ENCODE measurements around the gene GATAD1. TPM values are rescaled to one million over a fixed set of nuclear protein-coding genes. Genes with fewer than 3 reads are reported as not detected.
"Not testable (repeated sequence)": the region's sequence is repeated elsewhere in the genome, so short reads cannot be mapped to it uniquely, and the experiment has no call there.

The GATAD1 gene, protein sequence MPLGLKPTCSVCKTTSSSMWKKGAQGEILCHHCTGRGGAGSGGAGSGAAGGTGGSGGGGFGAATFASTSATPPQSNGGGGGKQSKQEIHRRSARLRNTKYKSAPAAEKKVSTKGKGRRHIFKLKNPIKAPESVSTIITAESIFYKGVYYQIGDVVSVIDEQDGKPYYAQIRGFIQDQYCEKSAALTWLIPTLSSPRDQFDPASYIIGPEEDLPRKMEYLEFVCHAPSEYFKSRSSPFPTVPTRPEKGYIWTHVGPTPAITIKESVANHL
- 53.7 and 59.2 TPM in 2 replicates for total RNA-seq (2014; rRNA removed; shearing (Covaris generic))
- polyA plus RNA-seq (2015; cell fraction: cytosol; rRNA removed) = 49.4 and 67.4 TPM in 2 replicates
- 111 and 142 TPM in 2 replicates for polyA plus RNA-seq (2015; cell fraction: nucleus; rRNA removed)

DNA sequence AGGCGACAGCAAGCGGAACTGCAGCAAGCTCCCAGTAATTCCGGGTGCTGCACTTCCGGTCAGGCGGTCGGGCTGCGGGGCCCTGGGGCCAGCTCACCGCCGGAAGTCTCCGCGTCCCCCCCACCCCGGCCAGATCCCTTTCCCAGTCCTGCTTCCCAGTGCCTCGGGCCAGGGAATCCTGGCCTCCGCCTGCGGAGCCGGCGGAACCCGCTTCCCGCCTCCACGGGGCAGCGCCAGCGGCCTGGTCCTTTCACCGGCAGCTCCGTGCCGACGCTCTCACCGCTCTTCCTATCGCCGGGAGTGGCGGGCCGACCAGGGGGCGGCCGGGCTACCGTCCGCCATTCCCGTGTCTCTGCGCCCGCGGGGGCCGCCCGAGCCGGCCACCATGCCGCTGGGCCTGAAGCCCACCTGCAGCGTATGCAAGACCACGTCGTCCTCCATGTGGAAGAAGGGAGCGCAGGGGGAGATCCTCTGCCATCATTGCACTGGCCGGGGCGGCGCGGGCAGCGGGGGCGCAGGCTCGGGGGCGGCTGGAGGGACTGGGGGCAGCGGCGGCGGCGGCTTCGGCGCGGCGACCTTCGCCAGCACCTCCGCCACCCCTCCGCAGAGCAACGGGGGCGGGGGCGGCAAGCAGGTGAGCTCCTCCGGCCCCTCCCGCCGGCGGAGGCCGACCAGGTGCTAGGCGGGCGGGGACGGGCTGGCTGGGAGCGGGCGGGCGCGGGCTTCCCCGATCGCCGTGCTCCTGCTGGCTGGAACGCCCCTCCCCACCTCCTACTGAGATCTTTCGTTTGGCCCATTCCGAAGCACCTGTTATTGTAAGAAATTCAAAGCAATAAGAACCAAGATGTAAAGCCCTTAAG, at the start of gene GATAD1:
Gene GATAD1, plus strand, starts transcription at position 138 of the 860 bp plus-strand sequence. Its CDS starts 248 bp downstream, at position 386.
- in situ Hi-C loops (cut with HindIII; ENCODE audit: low pct_unique_long_range_greater_than_20kb, low sequenced_read_pairs) = no loop called here
- DNase-seq (ENCODE audit: low read depth, low spot score) = peak; percentile 97

DNA sequence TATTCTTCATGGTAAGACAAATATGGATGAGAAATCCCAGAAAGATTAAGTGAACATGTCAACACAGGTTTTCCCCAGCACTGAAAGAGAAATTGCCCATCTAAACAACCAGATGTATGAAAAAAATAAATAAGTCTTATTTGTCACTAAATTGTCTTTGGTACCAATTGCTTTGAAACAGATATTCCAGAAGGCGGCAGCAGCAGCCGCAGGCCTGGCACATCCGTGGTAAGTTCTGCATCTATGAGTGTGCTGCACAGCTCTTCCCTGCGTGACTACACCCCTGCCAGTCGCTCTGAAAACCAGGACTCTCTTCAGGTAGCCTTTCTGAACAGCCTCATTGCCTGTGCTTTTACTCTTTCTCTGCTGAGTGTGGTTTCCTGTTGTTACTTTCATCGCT, 49.7 kb upstream of the GATAD1 start:
- DNase-seq (ENCODE audit: low read depth, low spot score) = no peak
- in situ Hi-C loops (cut with HindIII; ENCODE audit: low pct_unique_long_range_greater_than_20kb, low sequenced_read_pairs) = no loop called here

DNA sequence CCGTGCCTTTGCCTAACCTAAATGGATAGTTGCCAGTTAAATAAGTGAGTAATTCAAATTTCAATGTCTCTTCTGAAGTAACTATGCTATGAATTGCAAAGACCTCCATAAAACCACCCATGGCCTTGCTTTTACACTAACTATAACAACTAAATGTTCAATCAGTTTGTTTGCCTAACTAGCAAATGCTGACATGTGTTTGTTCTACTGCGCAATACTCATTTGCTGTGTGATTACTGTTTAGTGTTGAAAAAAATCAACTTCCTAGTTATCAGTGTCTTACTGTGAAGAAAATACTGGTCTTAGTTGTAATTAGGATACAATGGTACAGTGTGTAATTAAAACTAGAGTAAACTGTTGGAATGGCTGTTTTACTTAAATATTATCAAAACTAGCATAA, 47.3 kb upstream of the GATAD1 start:
- in situ Hi-C loops (cut with HindIII; ENCODE audit: low pct_unique_long_range_greater_than_20kb, low sequenced_read_pairs) = no loop called here
- DNase-seq (ENCODE audit: low read depth, low spot score) = no peak

DNA sequence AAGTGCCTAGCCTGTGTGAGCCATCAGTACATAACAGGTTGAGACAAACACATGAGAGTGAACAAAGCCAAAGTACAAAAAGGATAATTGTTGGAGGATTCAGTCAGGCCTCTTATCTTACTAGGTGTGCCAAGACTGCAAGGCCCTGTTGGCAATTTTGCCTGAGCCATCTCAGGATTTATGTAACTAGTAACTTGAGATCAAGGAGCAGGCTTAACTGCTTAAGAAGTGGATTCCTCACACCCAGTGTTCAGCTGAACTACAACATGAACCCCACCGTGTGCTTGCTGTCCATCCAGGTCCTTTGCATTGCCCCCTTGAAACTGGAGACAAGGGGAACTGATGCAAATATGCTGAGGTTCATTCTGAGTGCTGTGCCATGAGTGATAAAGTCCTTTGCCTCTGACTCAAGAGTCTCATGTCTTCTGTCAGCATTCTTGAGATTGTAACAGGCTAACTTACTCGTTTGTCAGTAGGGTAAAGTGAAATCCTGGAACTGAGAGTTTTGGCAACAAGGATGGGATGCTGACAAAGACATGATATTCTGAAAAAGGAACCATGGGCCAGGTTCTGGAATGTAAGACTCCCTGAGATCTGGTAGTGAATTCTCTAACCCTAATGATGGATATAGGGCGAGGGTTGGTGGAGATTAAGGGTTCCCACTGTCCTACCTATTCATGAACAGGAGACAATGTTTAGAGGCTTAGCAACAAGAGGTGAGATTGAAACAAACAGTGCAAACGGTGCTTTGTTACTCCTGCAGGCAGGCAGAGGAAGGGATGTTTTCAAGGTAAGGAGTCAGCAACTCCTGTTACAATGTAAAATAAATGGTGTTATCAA, 44.1 kb upstream of the GATAD1 start:
- in situ Hi-C loops (cut with HindIII; ENCODE audit: low pct_unique_long_range_greater_than_20kb, low sequenced_read_pairs) = no loop called here

DNA sequence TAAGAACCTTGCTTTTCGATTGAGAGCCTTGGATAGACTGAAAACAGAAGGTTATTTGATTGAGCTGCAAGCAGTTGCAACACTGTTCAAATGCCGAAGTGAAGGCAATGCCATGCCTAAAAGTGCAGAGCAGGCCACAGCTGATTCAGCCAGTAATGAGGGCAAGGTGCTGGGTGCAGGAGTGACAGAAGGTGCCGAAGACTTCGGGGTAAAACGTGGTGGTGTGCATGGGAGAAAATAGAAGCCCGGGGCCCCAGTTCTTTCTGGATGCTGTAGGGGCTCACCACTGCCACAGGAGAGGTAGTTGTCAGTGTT, 43.6 kb upstream of the GATAD1 start:
- DNase-seq (ENCODE audit: low read depth, low spot score) = no peak
- in situ Hi-C loops (cut with HindIII; ENCODE audit: low pct_unique_long_range_greater_than_20kb, low sequenced_read_pairs) = no loop called here

More for the DNA sequence above, 44.1 kb upstream of the GATAD1 start:
- no peak for DNase-seq (ENCODE audit: low read depth, low spot score)

DNA sequence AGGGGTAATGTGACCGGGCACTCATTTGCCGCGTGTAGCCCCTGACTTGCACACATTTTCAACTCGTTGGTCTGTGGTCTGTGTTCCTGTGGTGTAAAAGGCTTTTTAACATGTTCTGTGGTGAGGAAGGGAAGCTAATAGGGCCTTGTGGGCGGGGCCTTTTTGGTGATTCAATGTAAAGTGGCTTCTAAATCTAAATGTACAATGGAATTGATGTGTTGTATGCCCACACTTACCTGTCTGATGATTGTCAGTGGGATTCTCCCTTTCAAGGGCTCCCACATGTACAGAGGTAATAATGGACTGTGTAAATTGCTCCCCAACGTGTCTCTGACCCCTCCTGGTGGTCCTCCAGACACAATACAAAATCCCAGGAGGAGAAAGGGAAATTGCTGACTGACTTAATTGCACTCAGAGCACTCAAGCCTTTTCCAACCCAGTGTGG, 43.1 kb upstream of the GATAD1 start:
- DNase-seq (ENCODE audit: low read depth, low spot score) = peak; percentile 22
- in situ Hi-C loops (cut with HindIII; ENCODE audit: low pct_unique_long_range_greater_than_20kb, low sequenced_read_pairs) = no loop called here

DNA sequence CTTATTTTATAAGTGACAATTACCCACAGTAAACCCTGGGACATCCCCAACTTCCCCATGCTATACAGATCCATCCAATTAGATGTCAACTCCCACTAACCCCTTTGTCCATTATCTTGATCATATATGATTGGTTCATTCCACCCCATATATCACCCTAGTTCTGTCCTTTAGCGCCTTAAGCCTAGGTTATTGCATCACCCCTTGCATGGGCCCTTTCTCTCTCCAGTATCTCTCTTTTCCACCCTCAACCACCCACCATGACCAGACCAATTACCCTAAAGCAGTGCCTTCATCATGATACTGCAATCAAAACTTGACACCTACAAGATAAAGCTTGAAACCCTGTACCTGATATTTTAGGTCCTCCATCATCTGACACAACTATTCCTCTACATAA, 37.9 kb upstream of the GATAD1 start:
- in situ Hi-C loops (cut with HindIII; ENCODE audit: low pct_unique_long_range_greater_than_20kb, low sequenced_read_pairs) = no loop called here
- no peak for DNase-seq (ENCODE audit: low read depth, low spot score)

DNA sequence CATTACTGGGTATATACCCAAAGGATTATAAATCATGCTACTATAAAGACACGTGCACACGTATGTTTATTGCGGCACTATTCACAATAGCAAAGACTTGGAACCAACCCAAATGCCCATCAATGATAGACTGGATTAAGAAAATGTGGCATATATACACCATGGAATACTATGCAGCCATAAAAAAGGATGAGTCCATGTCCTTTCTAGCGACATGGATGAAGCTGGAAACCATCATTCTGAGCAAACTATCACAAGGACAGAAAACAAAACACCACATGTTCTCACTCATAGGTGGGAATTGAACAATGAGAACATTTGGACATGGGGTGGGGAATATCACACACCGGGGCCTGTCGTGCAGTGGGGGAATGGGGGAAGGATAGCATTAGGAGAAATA, 37.1 kb upstream of the GATAD1 start:
- in situ Hi-C loops (cut with HindIII; ENCODE audit: low pct_unique_long_range_greater_than_20kb, low sequenced_read_pairs) = not testable (repeated sequence)

DNA sequence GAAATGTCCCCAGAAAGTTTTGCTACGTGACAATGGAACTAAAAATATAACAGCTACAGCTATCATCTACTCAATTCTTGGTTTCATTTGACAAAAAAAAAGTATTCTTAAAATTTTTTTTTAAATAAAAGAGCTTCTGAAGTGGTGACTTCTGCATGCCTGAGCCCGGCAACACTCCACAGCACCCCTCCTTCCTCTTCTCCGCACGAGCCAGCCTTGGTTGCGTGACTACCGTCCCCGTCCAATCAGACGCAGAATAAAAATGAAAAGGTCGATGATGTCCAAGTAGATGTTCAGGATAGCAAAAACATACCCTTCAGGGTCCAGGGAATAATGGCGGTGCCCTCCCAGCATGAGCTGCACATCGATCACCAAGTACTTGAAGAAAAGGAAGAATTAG, 34.5 kb upstream of the GATAD1 start:
- in situ Hi-C loops (cut with HindIII; ENCODE audit: low pct_unique_long_range_greater_than_20kb, low sequenced_read_pairs) = no loop called here
- no peak for DNase-seq (ENCODE audit: low read depth, low spot score)

More for the DNA sequence above, 37.1 kb upstream of the GATAD1 start:
- not testable (repeated sequence) for DNase-seq (ENCODE audit: low read depth, low spot score)

DNA sequence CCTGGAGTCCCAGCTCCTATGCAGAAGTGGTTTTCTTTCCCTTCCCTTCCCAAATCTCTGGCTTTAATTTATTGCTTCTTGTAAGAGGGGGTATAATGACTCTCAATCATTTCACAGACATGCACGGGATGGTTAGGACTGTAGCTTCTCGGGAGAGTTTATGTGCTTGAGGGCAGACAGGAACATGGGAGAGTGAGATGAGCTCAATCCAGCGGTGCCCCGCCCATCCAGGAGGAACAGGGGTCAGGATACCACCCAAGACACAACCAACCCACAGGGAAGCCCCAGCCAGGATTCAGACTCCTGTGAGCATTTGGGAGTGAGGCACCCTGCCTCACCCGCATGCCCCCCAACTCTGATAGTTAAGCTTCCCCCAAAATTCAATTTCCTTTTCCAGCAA, 33.7 kb upstream of the GATAD1 start:
- DNase-seq (ENCODE audit: low read depth, low spot score) = no peak
- in situ Hi-C loops (cut with HindIII; ENCODE audit: low pct_unique_long_range_greater_than_20kb, low sequenced_read_pairs) = no loop called here

DNA sequence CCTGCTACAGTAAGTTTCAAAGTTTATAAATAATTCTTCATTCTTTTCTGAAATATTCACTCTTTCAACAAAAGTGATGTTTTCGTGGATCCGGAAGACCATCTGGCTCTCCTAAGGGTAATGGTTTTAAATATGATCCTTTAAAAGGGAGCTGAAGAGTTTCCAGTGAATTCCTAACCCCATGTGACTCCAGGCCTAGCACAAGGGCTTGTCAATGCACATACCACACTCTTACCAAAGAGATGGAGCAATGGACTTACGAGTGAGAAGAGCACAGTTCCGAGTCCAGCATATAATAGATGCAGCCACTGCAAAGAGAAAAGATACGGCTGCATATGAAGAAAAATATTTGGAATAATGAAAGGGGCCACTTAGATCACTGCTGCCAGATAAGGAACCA, 32.1 kb upstream of the GATAD1 start:
- in situ Hi-C loops (cut with HindIII; ENCODE audit: low pct_unique_long_range_greater_than_20kb, low sequenced_read_pairs) = no loop called here
- DNase-seq (ENCODE audit: low read depth, low spot score) = peak; percentile 29

DNA sequence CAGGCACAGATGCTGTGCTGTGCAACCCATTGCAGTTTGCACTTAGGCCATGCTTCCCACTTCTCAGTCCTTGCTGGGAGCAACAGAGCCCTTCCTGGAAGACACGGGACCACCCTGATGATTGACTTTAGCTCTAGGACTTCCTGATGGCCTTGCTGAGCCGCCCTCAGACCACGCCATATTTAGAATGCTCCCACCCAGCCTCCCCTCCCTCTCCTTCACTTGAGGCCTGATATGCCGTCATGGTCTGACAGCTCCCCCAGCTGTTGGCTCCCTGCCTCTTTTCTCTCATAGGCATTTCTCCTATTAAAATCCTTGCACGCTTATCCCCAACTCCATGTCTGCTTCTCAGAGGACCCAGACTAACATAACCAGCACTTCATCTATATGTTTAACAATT, 29.4 kb upstream of the GATAD1 start:
- in situ Hi-C loops (cut with HindIII; ENCODE audit: low pct_unique_long_range_greater_than_20kb, low sequenced_read_pairs) = no loop called here
- peak; percentile 45 for DNase-seq (ENCODE audit: low read depth, low spot score)

DNA sequence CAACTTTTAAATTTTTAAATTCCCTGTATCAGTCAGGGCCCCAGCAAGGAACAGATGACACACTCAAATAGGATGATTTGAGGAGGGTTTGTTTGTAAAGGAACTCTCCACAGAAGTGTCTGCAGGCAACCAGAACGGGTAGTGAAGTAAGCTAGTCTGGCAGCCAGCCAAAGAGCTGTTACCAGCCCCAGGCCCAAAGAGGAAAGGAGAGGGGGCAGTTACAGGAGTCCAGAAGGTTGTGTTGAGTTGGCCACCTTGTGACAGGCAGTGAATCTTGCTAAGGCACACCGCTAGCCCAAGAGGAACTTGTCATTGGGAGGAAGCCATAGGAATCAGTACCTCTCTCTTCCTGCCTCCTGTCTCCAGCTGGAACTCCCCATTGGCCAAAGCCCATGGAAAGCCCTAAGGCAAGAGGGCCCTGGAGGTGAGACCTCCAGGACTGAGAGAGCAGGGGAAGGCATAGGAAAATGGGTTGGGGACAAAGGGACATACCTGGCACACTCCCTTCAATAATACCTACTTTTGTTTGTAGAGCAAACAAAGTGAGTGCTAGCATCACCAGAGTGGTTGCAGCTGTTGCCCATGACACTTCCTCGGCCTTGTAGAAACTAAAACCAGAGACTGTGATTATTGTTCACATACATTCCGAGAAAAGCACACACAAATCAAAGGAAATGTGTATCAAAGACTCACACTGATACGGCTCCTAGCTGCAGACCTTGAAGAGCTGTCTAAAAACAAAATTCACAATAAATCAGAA, 25.4 kb upstream of the GATAD1 start:
- no peak for DNase-seq (ENCODE audit: low read depth, low spot score)
- in situ Hi-C loops (cut with HindIII; ENCODE audit: low pct_unique_long_range_greater_than_20kb, low sequenced_read_pairs) = no loop called here

DNA sequence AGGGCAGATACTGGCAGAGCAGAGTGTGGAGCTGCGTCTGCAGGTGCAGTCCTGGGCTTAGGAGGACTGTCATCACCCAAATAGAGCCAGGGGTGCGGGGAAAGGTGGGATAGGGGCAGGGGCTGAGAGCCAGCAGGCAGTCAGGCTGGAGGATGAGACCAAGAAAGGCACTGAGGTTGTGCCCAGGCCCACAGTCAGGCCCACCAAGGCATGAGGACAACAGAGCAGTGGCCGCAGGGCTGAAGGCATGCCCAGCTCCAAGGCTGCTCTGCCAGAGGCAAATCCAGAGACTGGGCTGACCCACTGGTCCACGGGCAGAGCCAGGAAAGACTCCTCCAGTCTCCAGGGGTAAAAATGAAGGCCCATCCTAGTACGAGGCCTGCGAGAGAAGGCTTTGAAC, 24.4 kb upstream of the GATAD1 start:
- no peak for DNase-seq (ENCODE audit: low read depth, low spot score)
- in situ Hi-C loops (cut with HindIII; ENCODE audit: low pct_unique_long_range_greater_than_20kb, low sequenced_read_pairs) = no loop called here

DNA sequence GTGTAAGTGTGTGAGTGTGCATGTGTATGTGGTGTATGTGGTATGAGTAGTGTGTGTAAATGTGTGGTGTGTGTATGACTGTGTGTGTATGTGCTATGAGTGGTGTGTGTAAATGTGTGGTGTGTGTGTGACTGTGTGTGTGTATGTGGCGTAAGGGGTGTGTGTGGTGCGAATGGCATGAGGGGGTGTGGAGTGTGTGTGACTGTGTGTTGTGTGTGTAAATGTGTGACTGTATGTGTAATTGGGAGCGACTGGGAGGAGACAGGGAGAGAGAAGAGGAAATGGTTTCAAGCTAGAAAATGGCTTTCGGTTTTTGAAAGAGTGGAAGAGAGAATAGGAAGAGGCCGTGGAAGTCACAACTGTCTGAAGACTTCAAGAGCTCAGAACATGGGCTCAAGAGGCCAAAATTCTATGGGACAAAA, 23.6 kb upstream of the GATAD1 start:
- in situ Hi-C loops (cut with HindIII; ENCODE audit: low pct_unique_long_range_greater_than_20kb, low sequenced_read_pairs) = no loop called here
- no peak for DNase-seq (ENCODE audit: low read depth, low spot score)

DNA sequence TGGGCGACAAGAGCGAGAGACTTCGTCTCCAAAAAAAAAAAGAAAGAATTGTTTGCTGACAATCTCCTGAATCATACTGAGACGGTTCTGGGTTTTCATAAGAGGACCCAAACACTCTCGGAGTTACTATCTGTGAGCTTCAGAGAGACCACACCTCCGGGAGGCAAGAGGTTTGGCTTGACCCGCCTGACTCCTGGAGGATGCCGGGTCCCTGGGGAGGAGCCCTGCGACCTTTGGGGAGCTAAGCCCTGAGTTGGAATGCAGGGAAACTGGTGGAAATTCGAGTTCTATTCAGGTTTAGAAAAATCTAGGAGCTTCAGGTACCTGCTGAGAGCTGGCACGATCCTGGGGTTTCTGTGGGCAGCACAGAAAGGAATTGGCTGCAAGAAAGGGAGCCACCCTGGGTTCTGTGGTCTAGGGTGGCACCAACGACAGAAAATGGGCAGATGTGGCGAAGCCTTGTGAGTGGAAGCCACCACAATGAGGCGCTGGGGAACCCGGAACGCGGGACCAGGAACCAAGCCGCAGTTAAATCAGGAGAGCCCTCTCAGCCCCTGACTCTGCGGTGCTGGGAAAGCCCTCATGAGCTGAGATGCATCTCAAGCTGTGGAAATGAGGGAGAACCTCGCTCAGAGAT, 21.9 kb upstream of the GATAD1 start:
- DNase-seq (ENCODE audit: low read depth, low spot score) = no peak
- in situ Hi-C loops (cut with HindIII; ENCODE audit: low pct_unique_long_range_greater_than_20kb, low sequenced_read_pairs) = no loop called here

DNA sequence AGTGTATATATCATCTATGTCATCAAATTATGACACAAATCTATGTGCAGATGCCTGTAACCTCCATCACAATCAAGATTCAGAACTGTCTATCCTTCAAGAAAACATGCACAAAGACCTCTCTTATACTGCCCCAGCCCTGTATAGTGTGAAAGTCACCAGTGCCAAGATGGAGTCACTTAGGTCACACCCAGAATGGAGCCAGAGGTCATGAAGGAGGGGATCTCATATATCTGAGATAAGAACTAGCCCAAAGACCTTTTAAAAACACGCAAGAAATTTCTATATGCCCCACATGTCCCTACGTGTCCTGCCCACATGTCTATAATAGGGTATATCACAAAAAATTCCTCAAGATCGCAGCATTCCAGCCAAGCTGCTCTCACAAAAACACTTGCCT, 20.1 kb upstream of the GATAD1 start:
- in situ Hi-C loops (cut with HindIII; ENCODE audit: low pct_unique_long_range_greater_than_20kb, low sequenced_read_pairs) = no loop called here

More for the DNA sequence above, 20.1 kb upstream of the GATAD1 start:
- no peak for DNase-seq (ENCODE audit: low read depth, low spot score)
